ENCODE results near the gene ADAD2.

ADAD2 gene

GRCh38 chr16:84190731-84191388 is at the start of gene ADAD2:
Gene ADAD2 (plus strand): TSS chr16:84191157. CDS start chr16:84191231, 74 bp downstream.
- no peak for FAIRE-seq
- no peak for DNase-seq (ENCODE audit: low spot score)

DNA sequence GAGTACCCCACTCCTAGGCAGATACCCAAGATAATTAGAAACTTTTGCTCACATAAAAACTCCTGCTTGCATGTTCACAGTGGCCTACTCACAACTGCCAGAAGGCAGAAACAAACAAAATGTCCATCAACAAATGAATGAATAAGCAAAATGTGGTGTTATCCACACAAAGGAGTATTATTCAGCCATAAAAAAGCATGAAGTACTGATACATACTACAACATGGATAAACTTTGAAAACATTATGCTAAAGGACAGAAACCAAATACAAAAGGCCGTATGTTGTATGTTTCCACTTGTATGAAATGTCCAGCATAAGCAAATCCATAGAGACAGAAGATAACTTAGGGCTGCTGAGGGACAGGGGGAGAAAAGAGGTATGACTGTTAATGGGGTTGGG is 47.9 kb upstream of the ADAD2 start:
- FAIRE-seq (no peak), DNase-seq (ENCODE audit: low spot score) (no peak)

- no peak for DNase-seq (ENCODE audit: low spot score)
- FAIRE-seq, result no peak
Measured at GRCh38 chr16:84143784-84144199, 47.2 kb upstream of the ADAD2 start.

- FAIRE-seq (no peak), DNase-seq (ENCODE audit: low spot score) (no peak)
Measured at GRCh38 chr16:84144209-84144858, 46.6 kb upstream of the ADAD2 start.

DNA sequence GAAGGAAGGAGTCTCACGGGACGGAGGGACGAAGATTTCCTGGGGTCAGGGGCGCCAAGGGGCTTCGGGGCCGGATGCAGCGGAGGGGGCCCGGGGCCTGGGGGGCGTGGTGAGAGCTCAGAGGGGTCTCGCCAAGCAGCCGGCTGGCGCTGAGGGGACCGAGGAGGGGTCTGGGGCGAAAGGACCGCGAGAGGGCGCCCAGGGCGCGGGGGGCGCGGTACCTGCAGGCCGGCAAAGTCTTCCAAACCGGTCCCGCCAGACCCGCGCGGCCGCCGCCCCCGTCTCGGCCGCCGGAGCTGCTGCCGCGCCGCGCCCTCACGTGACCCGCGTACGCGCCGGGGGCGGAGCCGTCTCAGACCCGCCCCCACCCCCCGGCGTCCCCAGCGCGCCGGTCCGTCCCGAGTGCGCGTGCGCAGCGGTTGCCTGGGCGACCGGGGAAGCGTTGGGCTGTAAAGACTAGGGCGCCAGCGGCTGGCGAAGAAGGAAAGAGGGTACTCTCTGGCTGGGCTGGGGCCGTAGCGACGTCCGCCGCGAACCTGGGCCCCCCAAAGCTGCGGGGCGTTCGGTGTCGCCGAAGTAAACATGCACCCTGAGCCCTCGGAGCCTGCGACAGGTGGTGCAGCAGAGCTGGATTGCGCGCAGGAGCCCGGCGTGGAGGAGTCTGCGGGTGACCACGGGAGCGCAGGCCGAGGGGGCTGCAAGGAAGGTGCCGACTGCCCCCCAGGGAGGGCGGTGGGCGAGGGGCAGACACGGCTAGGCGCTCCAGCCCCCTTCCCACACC is 45.9 kb upstream of the ADAD2 start, which contains the start of the genes DNAAF1 and HSDL1:
DNAAF1 (plus strand) TSS at position 450 of the 781 bp plus-strand sequence; CDS start at position 583, 133 bp downstream.
HSDL1 (minus strand) TSS at position 319 of the 781 bp plus-strand sequence. CDS start 13,856 bp downstream, outside the sequence.
- FAIRE-seq (no peak), DNase-seq (ENCODE audit: low spot score) (peak; percentile 55)

- FAIRE-seq, result no peak
- DNase-seq (ENCODE audit: low spot score), result no peak
Measured at GRCh38 chr16:84150926-84151325, 40.0 kb upstream of the ADAD2 start.

- FAIRE-seq (no peak), DNase-seq (ENCODE audit: low spot score) (no peak)
Measured at GRCh38 chr16:84153660-84154214, 37.2 kb upstream of the ADAD2 start.

GRCh38 chr16:84155226-84155625 is 35.7 kb upstream of the ADAD2 start:
- DNase-seq (ENCODE audit: low spot score) (no peak), FAIRE-seq (no peak)

DNA sequence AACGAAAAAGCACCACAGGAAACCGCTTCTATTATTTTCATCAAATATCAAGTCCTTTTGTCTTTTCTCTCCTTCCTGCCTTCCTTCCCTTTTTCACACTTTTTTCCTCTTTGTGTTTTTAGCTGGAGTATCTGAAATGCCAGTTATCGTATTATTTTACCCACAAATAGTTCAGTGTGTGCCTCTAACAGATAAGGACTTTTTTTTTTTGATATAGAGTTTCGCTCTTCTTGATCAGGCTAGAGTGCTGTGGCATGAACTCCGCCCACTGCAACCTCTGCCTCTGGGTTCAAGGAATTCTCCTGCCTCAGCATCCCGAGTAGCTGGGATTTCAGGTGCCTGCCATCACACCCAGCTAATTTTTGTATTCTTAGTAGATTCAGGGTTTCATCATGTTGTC is 35.2 kb upstream of the ADAD2 start:
- no peak for DNase-seq (ENCODE audit: low spot score)
- FAIRE-seq, result no peak

DNA sequence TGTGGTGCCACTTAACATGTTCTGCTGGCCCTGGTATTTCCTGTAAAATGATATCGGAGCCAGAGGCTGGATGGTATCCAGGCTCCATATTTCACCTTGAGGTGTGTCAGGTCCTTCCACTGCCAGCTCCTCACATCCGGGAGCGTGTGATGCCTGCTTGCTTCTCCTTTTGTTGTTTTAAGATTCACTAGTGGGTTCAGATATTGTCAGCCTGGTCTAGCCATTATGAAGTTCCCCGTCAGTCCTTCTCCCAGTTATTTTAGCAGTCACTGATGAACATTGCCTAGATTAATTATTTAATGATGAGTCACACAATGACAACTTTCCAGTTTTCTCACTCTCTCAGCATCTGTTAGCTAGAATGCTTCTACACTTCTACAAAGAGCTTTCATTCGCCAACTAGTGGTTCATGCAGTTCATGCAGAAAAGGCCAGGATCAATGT is 34.6 kb upstream of the ADAD2 start:
- peak; percentile 27 for DNase-seq (ENCODE audit: low spot score)
- no peak for FAIRE-seq

- FAIRE-seq (no peak), DNase-seq (ENCODE audit: low spot score) (no peak)
Measured at GRCh38 chr16:84159007-84159406, 31.9 kb upstream of the ADAD2 start.

- DNase-seq (ENCODE audit: low spot score), result no peak
- no peak for FAIRE-seq
Measured at GRCh38 chr16:84159800-84160199, 31.2 kb upstream of the ADAD2 start.

DNA sequence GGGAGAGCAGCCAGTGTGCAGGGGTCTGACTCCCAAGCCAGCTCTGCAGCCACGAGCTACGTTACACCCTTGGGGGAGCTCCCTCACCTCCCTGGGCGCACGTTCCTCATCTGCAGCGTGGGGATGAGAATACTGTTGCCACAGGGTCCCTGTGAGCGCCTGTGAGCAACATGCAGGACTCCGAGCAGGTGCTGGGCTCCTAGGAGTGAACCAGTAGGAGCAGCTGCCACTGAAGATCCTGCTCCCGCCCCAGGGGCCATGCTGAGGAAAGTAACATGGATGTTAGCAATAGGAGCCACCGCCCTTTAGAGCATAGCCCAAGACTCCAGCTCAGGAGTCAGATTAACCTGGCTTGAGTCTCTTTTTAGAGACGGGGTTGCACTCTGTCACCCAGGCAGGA is 29.9 kb upstream of the ADAD2 start:
- no peak for DNase-seq (ENCODE audit: low spot score)
- FAIRE-seq, result no peak

DNA sequence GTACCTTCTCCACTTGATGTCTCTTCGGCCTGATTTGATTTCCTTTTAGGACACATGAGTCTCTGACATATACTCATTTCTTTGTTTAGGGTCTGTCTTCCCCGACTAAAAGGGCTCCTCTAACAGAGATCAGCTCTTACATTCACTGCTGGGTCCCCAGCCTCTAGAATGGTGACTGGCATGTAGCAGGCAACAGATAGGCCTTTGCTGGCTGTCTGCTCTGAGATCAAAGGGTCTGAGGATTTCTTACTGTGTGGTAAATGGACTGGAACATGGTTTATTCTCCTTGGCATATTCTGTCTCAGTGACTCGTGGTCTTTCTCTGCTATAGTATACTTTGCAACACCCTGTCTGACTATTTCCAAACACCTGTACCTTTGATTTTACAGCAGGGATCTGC is 29.2 kb upstream of the ADAD2 start:
- DNase-seq (ENCODE audit: low spot score) (no peak), FAIRE-seq (no peak)

- FAIRE-seq (no peak), DNase-seq (ENCODE audit: low spot score) (no peak)
Measured at GRCh38 chr16:84165746-84166145, 25.2 kb upstream of the ADAD2 start.

GRCh38 chr16:84166796-84167695 is 23.9 kb upstream of the ADAD2 start:
- FAIRE-seq (no peak), DNase-seq (ENCODE audit: low spot score) (no peak)

DNA sequence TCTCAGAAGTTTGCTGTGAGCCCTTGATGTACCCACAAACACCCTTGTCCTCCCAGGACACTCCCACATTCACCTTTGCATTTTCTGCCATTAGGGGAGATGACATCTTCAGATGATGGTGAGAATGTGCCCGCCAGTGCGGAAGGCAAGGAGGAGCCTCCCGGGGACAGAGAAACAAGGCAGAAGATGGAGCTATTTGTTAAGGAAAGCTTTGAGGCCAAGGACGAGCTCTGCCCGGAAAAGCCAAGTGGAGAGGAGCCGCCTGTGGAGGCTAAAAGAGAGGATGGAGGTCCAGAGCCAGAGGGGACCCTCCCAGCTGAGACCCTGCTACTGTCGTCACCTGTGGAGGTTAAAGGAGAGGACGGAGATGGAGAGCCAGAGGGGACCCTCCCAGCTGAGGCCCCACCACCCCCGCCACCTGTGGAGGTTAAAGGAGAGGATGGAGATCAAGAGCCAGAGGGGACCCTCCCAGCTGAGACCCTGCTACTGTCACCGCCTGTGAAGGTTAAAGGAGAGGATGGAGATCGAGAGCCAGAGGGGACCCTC is 21.1 kb upstream of the ADAD2 start:
- no peak for DNase-seq (ENCODE audit: low spot score)
- no peak for FAIRE-seq

DNA sequence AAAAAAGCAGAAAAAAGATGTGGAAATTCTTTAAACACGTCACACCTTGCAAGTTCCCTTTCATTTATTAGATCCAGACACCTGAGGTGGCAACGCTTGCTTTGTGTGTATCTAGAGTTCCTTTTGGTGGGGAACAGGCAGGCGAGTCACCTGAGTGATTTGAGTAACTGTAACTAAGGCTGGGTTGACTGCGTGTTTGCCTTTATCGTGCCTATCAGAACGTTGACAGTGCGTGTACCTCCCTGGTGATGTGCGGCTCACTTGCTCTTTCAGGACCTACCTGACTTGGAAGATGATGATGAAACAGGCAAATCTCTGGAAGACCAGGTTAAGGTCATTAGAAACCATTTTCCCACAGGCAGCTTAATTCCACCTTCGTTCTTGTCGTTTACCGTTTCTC is 16.6 kb upstream of the ADAD2 start:
- FAIRE-seq (no peak), DNase-seq (ENCODE audit: low spot score) (no peak)

- DNase-seq (ENCODE audit: low spot score), result peak; percentile 6
- FAIRE-seq, result no peak
Measured at GRCh38 chr16:84175350-84176081, 15.4 kb upstream of the ADAD2 start.
